Lung (tissue), 12 donors: ENCODE data around the gene KLF11. TPM values are rescaled to one million over a fixed set of nuclear protein-coding genes. Genes with fewer than 3 reads are reported as not detected.

Experiments used
- ATAC-seq: fragments of 200-7000 bp; cut with Tn5 transposase; one replicate; pipeline ENCODE4 v1.9.1; 2020; ENCODE audit warnings: moderate number of reproducible peaks; ENCODE audit not compliant: insufficient read depth, low FRiP score
- DNase-seq, 3 donors: peaks; one replicate each; pipeline ENCODE4 v3.0.0-alpha.2; 2013 to 2017
- H3K27ac ChIP-seq, 2 donors: one replicate each; pipeline ENCODE4 v1.5.1; 2013; ENCODE audit warnings: mild to moderate bottlenecking in 2 of 2, moderate library complexity in 2 of 2, control low read depth in 1 of 2, inconsistent platforms in 1 of 2, low read depth in 1 of 2, low read length in 1 of 2
- H3K27me3 ChIP-seq, 3 donors: one replicate each; pipeline ENCODE4 v1.5.1; 2013; ENCODE audit warnings: low read length in 2 of 3; ENCODE audit not compliant: control insufficient read depth in 3 of 3, insufficient read depth in 3 of 3
- H3K36me3 ChIP-seq, 4 donors: one replicate each; pipeline ENCODE4 v1.5.1; 2013; ENCODE audit warnings: low read length in 4 of 4, mild to moderate bottlenecking in 1 of 4, moderate library complexity in 1 of 4; ENCODE audit not compliant: control insufficient read depth in 4 of 4, insufficient read depth in 4 of 4
- H3K4me1 ChIP-seq, 5 donors: one replicate each; pipeline ENCODE4 v1.5.1; 2013; ENCODE audit warnings: low read length in 5 of 5, mild to moderate bottlenecking in 2 of 5, moderate library complexity in 1 of 5; ENCODE audit not compliant: control insufficient read depth in 5 of 5, insufficient read depth in 5 of 5
- H3K4me3 ChIP-seq: one replicate; pipeline ENCODE4 v1.5.1; 2013; ENCODE audit warnings: mild to moderate bottlenecking, control low read depth, moderate library complexity
- H3K9ac ChIP-seq, 2 donors: one replicate each; pipeline ENCODE4 v1.5.1; 2013; ENCODE audit warnings: low read length in 2 of 2, control low read depth in 1 of 2; ENCODE audit not compliant: insufficient read depth in 1 of 2
- H3K9me3 ChIP-seq, 4 donors: one replicate each; pipeline ENCODE4 v1.5.1; 2013; ENCODE audit warnings: low read length in 3 of 4, mild to moderate bottlenecking in 1 of 4, moderate library complexity in 1 of 4; ENCODE audit not compliant: control insufficient read depth in 4 of 4, insufficient read depth in 3 of 4
- WGBS, 2 donors: extraction: QIAGEN DNeasy Blood & Tissue Kit; methylation state at CpG; one replicate each; pipeline ENCODE4 v1.1.7; 2013; 5-methylcytosine and 5-hydroxymethylcytosine counted together
- polyA plus RNA-seq, 2 donors: library from polyadenylated mRNA; stranded (reverse); fragments of 200-250 nt; gene quantifications; one replicate each; pipeline ENCODE4 v1.2.1, GENCODE V29; 2013
- total RNA-seq, 2 donors: library from RNA; depleted of rRNA in 1 of 2; stranded (reverse); fragments of >200 nt in 1 of 2; gene quantifications; one replicate each; pipeline ENCODE4 v1.2.1, GENCODE V29; 2014 to 2021
- TF ChIP-seq, protein P1 (sequence below): IDR thresholded peaks from 2 replicates; pipeline ENCODE4 v1.5.1; 2012; ENCODE audit warnings: mild to moderate bottlenecking; ENCODE audit errors: control extremely low read depth, extremely low read depth
- donor health status: control.
- donor health status: control.
- donor health status: Bipolar disorder and iron deficiency.
- donor health status: healthy.
- donor health status: DM: yes; HTN: yes; CAD: no.

Gene KLF11
- total and polyA plus RNA-seq, 4 donors, result 7.4 to 21.8 (median 17.3) TPM

- DNase-seq (no peak), ATAC-seq (no peak)
- Histone ChIP-seq H3K9ac (no peak overlapping the region), H3K9me3 (no peaks in the 10 kb centered on the region), H3K4me1 (peaks cover 4 to 29% (median 14%) of the 10 kb centered on the region in 5 donors), H3K27ac (peak overlapping the region in 1 of 2 donors; percentile 12), H3K27me3 (no peaks in the 10 kb centered on the region), H3K4me3 (no peak overlapping the region), H3K36me3 (no peaks in the 10 kb centered on the region)
- TF ChIP-seq, protein P1, sequence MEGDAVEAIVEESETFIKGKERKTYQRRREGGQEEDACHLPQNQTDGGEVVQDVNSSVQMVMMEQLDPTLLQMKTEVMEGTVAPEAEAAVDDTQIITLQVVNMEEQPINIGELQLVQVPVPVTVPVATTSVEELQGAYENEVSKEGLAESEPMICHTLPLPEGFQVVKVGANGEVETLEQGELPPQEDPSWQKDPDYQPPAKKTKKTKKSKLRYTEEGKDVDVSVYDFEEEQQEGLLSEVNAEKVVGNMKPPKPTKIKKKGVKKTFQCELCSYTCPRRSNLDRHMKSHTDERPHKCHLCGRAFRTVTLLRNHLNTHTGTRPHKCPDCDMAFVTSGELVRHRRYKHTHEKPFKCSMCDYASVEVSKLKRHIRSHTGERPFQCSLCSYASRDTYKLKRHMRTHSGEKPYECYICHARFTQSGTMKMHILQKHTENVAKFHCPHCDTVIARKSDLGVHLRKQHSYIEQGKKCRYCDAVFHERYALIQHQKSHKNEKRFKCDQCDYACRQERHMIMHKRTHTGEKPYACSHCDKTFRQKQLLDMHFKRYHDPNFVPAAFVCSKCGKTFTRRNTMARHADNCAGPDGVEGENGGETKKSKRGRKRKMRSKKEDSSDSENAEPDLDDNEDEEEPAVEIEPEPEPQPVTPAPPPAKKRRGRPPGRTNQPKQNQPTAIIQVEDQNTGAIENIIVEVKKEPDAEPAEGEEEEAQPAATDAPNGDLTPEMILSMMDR, result no peak
- WGBS, 2 donors, result 86 to 90% methylated on average over 10 of the region's 10 CpGs
Measured at GRCh38 chr2:10038123-10038522, 5.2 kb upstream of the KLF11 start.

GRCh38 chr2:10038716-10039115 is 4.6 kb upstream of the KLF11 start:
- Histone ChIP-seq H3K4me3 (no peak overlapping the region), H3K36me3 (no peaks in the 10 kb centered on the region), H3K9me3 (no peaks in the 10 kb centered on the region), H3K27me3 (no peaks in the 10 kb centered on the region), H3K27ac (peak overlapping the region in 1 of 2 donors; percentile 12), H3K9ac (no peak overlapping the region), H3K4me1 (peaks cover 4 to 29% (median 14%) of the 10 kb centered on the region in 5 donors)
- DNase-seq (no peak), ATAC-seq (no peak)
- TF ChIP-seq, protein P1, result no peak

DNA sequence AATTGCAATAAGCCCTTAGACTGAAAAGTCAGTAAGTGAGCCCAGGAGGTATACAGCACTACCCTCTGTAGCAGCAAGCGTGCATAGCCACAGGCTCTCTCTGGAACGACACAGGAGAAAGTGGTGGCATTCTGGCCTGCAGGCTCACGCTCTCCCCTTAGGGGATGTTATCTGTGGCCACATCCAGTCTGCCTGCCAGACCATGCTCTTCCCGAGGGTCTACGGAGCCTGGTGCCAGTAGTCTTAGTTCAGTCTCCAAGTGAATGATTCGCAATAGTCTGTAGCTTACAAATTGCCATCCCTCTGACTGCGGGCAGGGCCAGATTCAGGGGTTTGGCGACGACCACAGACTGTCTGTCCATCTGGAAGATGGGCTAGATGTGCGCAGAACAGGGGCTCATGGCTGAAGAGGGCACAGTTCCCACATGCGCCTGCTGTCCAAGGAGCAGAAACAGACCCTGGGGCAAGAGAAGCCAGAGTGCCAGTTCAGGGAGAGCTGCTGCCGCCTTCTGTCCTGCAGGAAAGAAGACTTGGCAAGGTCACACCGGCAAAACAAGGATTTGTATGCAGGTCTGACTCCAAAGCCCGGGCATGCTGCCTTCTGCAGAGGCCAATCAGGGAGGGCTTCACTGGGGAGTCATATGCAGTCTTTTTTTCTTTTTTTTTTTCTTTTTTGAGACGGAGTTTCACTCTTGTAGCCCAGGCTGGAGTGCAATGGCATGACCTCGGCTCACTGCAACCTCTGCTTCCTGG is 3.5 kb upstream of the KLF11 start:
- ATAC-seq (no peak), DNase-seq (no peak)
- Histone ChIP-seq H3K36me3 (no peaks in the 10 kb centered on the region), H3K9ac (no peak overlapping the region), H3K27me3 (no peaks in the 10 kb centered on the region), H3K4me1 (peaks cover 4 to 29% (median 14%) of the 10 kb centered on the region in 5 donors), H3K4me3 (no peak overlapping the region), H3K27ac (peak overlapping the region in 1 of 2 donors; percentile 70), H3K9me3 (no peaks in the 10 kb centered on the region)
- WGBS, 2 donors, result 72 to 91% methylated on average over 16 of the region's 16 CpGs
- TF ChIP-seq, protein P1, result no peak
